ENCODE results near the gene TXNRD2.

GRCh38 chr22:19969141-19969928 is 27.7 kb upstream of the TXNRD2 start:
- TF ChIP-seq CTCF (conservative IDR thresholded peaks at IDR 0.05), result no peak
- TF ChIP-seq EZH2 (IDR thresholded peaks at IDR 0.05; ENCODE audit: low read depth), result no peak

All from PC-9 (cell line).